HG02885 (cell line): Measurements from ENCODE around the gene FAM8A1.
A peak's percentile ranks its signal among the peaks of the same experiment; 100 is the strongest.
"Not testable (repeated sequence)": the region's sequence is repeated elsewhere in the genome, so short reads cannot be mapped to it uniquely, and the experiment has no call there.

ENCODE experiments used
- ATAC-seq: cut with Tn5 transposase; IDR thresholded peaks from one replicate; pipeline ENCODE4 v1.9.1; 2021; ENCODE audit warnings: mild to moderate bottlenecking; ENCODE audit not compliant: unreplicated experiment, poor library complexity

Gene FAM8A1

GRCh38 chr6:17599877-17600526, at the start of gene FAM8A1:
TSS of gene FAM8A1 (plus strand) at chr6:17600302. CDS start at chr6:17600410, 108 bp downstream.
- ATAC-seq = peak; percentile 91

- no peak for ATAC-seq
These were observed 48.6 kb upstream of the FAM8A1 start for GRCh38 chr6:17551383-17551958.

- no peak for ATAC-seq
These were observed 47.2 kb upstream of the FAM8A1 start for GRCh38 chr6:17552861-17553260.

- no peak for ATAC-seq
These were observed 44.1 kb upstream of the FAM8A1 start for GRCh38 chr6:17556014-17556413.

- no peak for ATAC-seq
These were observed 37.5 kb upstream of the FAM8A1 start for GRCh38 chr6:17562636-17563035.

GRCh38 chr6:17565399-17565798, 34.7 kb upstream of the FAM8A1 start:
- ATAC-seq = no peak

GRCh38 chr6:17574866-17575560, 25.1 kb upstream of the FAM8A1 start:
- no peak for ATAC-seq

GRCh38 chr6:17577059-17577458, 23.0 kb upstream of the FAM8A1 start:
- no peak for ATAC-seq

- ATAC-seq = no peak
These were observed 19.5 kb upstream of the FAM8A1 start for GRCh38 chr6:17580518-17581048.

GRCh38 chr6:17581282-17581681, 18.8 kb upstream of the FAM8A1 start:
- not testable (repeated sequence) for ATAC-seq

- peak; percentile 28 for ATAC-seq
These were observed 16.3 kb upstream of the FAM8A1 start for GRCh38 chr6:17583811-17584210.

- ATAC-seq = peak; percentile 74
These were observed 15.8 kb upstream of the FAM8A1 start for GRCh38 chr6:17584241-17584803.

- ATAC-seq = no peak
These were observed 14.2 kb upstream of the FAM8A1 start for GRCh38 chr6:17585766-17586490.

GRCh38 chr6:17586623-17587022, 13.5 kb upstream of the FAM8A1 start:
- not testable (repeated sequence) for ATAC-seq

- no peak for ATAC-seq
These were observed 12.1 kb upstream of the FAM8A1 start for GRCh38 chr6:17588011-17588410.

GRCh38 chr6:17589406-17590096, 10.6 kb upstream of the FAM8A1 start:
- ATAC-seq = no peak

GRCh38 chr6:17591287-17591686, 8.8 kb upstream of the FAM8A1 start:
- ATAC-seq = no peak

GRCh38 chr6:17593246-17593645, 6.9 kb upstream of the FAM8A1 start:
- ATAC-seq = no peak

- ATAC-seq = no peak
These were observed 4.0 kb upstream of the FAM8A1 start for GRCh38 chr6:17596085-17596484.
